Tibial nerve (tissue), 4 donors: ENCODE data around the gene BAIAP3.

Experiments
- EP300 ChIP-seq, 2 donors: sonication (generic); formaldehyde crosslinking; IDR thresholded peaks; one replicate each; pipeline ENCODE4 v1.6.1; 2017; ENCODE audit warnings: antibody characterized with exemption in 2 of 2, mild to moderate bottlenecking in 1 of 2
- POLR2A ChIP-seq, 2 donors: fragments of 450-650 bp; IDR thresholded peaks; one replicate each; pipeline ENCODE4 v1.6.1; 2017; ENCODE audit warnings: antibody characterized with exemption in 2 of 2, mild to moderate bottlenecking in 2 of 2, moderate library complexity in 2 of 2
- TF ChIP-seq, protein P1 (sequence below), 5 experiments: fragments of 200-600 bp in 3 of 5; fragments of 450-650 bp in 2 of 5; sonication (generic) in 3 of 5; IDR thresholded peaks; one replicate each; pipeline ENCODE4 v1.5.1; 2016 to 2019; ENCODE audit warnings: antibody characterized with exemption in 5 of 5, mild to moderate bottlenecking in 3 of 5, moderate library complexity in 2 of 5

DNA sequence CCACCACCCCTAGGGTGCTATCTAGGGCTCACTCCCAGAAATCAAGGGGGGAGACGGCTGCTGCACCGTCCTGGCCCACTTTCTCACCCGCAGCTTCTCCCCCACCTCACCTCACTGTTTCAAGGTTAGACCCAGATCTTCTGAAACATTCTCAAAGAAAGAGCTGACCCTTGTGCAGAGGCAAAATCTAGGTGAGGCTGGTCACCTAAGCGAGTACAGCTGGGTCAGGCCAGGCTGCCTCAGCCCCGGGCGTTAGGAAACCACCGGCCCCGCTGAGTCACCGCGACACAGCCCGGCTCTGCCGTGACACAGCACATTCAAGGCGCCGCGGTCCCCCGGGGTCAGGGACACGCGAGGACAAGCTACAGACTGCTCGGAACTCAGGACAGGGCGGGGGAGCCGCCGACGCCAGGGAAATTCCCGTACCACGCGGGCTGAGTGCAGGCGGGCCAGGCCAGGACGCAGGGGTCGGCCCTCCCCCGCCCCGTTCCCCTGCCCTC is 45.4 kb downstream of the BAIAP3 start:
- TF ChIP-seq, protein P1, sequence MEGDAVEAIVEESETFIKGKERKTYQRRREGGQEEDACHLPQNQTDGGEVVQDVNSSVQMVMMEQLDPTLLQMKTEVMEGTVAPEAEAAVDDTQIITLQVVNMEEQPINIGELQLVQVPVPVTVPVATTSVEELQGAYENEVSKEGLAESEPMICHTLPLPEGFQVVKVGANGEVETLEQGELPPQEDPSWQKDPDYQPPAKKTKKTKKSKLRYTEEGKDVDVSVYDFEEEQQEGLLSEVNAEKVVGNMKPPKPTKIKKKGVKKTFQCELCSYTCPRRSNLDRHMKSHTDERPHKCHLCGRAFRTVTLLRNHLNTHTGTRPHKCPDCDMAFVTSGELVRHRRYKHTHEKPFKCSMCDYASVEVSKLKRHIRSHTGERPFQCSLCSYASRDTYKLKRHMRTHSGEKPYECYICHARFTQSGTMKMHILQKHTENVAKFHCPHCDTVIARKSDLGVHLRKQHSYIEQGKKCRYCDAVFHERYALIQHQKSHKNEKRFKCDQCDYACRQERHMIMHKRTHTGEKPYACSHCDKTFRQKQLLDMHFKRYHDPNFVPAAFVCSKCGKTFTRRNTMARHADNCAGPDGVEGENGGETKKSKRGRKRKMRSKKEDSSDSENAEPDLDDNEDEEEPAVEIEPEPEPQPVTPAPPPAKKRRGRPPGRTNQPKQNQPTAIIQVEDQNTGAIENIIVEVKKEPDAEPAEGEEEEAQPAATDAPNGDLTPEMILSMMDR (IDR thresholded peaks at IDR 0.05), result no peak
- TF ChIP-seq EP300 (IDR thresholded peaks at IDR 0.05) (peak in 1 of 2 donors; percentile 35), POLR2A (IDR thresholded peaks at IDR 0.05) (no peak)
